ENCODE measurements around the gene TMEM54.

The TMEM54 gene

GRCh38 chr1:32929366-32929765 lies 28.2 kb upstream of the TMEM54 start:
- DNase-seq (ENCODE audit: low spot score): no peak
- in situ Hi-C loops (cut with MboI; ENCODE audit: low sequenced_read_pairs, unreplicated experiment): no loop called here
- TF ChIP-seq CTCF (IDR thresholded peaks at IDR 0.05; ENCODE audit: borderline replicate concordance, control extremely low read depth, extremely low read depth, insufficient read depth, missing control alignments): no peak

- no peak for TF ChIP-seq CTCF (IDR thresholded peaks at IDR 0.05; ENCODE audit: borderline replicate concordance, control extremely low read depth, extremely low read depth, insufficient read depth, missing control alignments)
- DNase-seq (ENCODE audit: low spot score): no peak
- in situ Hi-C loops (cut with MboI; ENCODE audit: low sequenced_read_pairs, unreplicated experiment): no loop called here
Measured at GRCh38 chr1:32928715-32929114, 27.5 kb upstream of the TMEM54 start.

DNA sequence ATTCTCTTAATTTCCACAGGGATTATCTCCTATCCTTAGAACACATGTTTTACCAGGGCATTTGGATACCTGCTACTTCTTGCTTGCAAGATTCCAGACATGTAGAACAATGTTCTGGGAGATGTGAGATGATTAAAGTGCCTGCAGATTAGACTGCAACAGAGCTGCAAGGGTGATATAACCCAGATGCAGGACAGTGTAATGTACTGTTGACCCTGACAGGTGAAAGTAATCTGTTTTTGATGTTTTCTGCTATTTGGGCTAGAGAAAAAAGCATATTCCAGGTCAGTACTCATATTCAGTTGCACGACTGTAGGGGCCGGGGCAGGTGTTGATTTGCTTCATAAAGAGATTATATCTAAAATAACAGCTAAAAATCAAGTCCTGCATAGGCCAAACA lies 27.1 kb upstream of the TMEM54 start:
- in situ Hi-C loops (cut with MboI; ENCODE audit: low sequenced_read_pairs, unreplicated experiment): no loop called here
- no peak for DNase-seq (ENCODE audit: low spot score)
- no peak for TF ChIP-seq CTCF (IDR thresholded peaks at IDR 0.05; ENCODE audit: borderline replicate concordance, control extremely low read depth, extremely low read depth, insufficient read depth, missing control alignments)

GRCh38 chr1:32927441-32927840 lies 26.3 kb upstream of the TMEM54 start:
- no peak for DNase-seq (ENCODE audit: low spot score)
- in situ Hi-C loops (cut with MboI; ENCODE audit: low sequenced_read_pairs, unreplicated experiment): no loop called here
- no peak for TF ChIP-seq CTCF (IDR thresholded peaks at IDR 0.05; ENCODE audit: borderline replicate concordance, control extremely low read depth, extremely low read depth, insufficient read depth, missing control alignments)

DNA sequence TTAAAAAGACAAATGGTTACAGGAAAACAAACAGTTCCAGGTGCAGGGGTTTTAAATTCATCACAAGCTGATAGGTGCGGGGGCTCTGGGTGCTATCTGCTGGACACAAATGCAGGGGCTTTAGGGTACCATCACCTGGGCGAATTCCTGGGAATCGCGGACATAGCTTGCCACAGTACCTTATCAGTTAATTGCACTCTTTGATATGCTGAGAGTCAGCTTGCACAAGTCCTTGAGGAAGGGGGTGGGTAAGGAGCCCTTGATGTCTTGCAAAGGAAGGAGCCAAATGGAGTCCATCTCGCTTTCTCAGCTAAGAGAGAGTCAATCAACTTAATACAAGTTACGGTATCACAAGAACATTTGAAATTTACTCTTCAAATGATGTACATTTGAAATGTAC lies 25.4 kb upstream of the TMEM54 start:
- no peak for TF ChIP-seq CTCF (IDR thresholded peaks at IDR 0.05; ENCODE audit: borderline replicate concordance, control extremely low read depth, extremely low read depth, insufficient read depth, missing control alignments)
- in situ Hi-C loops (cut with MboI; ENCODE audit: low sequenced_read_pairs, unreplicated experiment): no loop called here
- no peak for DNase-seq (ENCODE audit: low spot score)

- in situ Hi-C loops (cut with MboI; ENCODE audit: low sequenced_read_pairs, unreplicated experiment): no loop called here
Measured at GRCh38 chr1:32925403-32926162, 24.4 kb upstream of the TMEM54 start.

More at GRCh38 chr1:32925403-32926162, 24.4 kb upstream of the TMEM54 start:
- no peak for TF ChIP-seq CTCF (IDR thresholded peaks at IDR 0.05; ENCODE audit: borderline replicate concordance, control extremely low read depth, extremely low read depth, insufficient read depth, missing control alignments)
- no peak for DNase-seq (ENCODE audit: low spot score)
